ENCODE data around the gene DNAJC25.
"Not testable (repeated sequence)": the region's sequence is repeated elsewhere in the genome, so short reads cannot be mapped to it uniquely, and the experiment has no call there.

The DNAJC25 gene

DNA sequence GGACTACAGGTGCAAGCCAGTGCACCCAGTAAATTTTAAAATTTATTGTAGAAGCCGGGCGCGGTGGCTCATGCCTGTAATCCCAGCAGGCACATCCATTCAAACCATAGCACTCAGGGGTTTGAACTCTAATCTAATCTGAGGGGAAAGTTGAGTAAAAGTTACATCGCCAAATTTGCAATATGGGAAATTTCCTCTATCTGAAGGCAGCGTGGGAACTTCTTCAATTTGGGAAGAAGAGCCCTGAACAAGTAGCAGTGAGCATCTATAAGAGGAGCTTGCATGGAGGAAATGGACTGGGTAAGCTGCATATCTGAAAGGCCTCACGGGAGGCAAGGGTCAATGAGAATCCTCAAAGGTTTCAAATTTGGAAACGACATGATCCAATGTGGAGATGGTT, 2.7 kb upstream of the DNAJC25 start:
- no peak for DNase-seq

- DNase-seq = no peak
These were observed 761 bp upstream of the DNAJC25 start for GRCh38 chr9:111630182-111630963.

DNA sequence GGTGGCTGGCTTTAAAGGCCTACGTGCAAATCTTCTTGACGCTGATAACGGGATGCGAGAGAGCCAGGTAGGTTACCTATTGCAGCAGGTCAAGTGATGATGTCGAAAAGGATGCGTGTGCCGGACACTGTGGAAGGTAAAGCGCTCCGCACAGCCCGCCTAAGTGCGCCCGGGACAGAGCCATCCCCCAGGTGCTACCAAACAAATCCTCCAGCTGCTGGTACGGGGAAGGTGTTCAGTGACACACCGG, 245 bp upstream of the DNAJC25 start:
- no peak for DNase-seq

DNA sequence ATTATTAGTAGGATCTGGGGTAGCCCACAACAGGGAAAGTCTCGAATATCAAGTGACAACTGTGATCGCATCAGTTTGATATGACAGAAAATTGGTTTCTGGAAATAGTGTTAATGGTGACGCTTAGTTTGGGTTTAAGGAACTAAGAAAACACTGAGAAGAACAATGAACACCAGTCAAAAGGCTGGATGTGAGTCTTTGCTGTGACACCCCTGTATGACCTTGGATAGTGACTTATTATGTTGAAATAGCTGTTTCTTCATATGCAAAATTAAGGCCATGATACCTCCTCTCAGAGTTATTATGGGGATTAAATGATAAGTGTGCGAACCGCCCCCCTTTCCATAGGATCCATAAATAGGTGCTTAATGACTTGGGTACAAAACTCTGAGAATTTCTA, 926 bp downstream of the DNAJC25 start:
- no peak for DNase-seq

DNA sequence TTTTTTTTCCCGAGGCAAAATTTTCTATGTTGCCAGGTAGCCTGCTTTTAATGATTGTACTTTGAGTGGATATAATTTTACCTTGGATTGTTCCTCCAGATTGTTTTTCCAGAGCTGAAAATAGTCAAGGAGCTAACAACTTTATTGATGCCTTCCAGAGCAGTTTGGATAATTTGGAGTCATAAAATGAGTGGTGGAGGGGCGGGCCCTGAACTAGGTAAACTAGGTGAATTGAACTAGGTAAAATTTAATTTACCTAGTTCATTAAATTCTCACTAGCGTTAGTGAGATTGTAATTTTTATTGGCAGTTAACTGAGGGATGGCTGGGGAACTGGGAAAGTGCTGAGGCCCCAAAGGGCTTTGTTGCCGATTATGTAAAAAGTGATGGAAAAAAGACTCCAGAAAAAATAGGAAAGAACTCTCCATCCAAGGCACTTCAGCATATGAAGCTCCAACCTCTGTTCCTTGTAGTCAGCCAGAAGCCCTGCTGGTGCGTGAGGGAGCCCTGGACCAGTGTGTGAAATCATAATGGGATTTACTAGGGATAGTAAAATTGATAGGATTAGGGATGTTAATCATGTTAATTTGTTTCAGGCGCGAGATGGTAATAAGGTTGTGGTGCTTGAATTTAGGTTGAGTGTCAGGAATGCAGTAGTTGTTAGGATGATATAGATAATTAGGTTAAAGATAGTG, 1.7 kb downstream of the DNAJC25 start:
- DNase-seq = no peak

- no peak for DNase-seq
These were observed 2.2 kb downstream of the DNAJC25 start for GRCh38 chr9:111633389-111633736.

GRCh38 chr9:111634860-111635259, 3.7 kb downstream of the DNAJC25 start:
- no peak for DNase-seq

DNA sequence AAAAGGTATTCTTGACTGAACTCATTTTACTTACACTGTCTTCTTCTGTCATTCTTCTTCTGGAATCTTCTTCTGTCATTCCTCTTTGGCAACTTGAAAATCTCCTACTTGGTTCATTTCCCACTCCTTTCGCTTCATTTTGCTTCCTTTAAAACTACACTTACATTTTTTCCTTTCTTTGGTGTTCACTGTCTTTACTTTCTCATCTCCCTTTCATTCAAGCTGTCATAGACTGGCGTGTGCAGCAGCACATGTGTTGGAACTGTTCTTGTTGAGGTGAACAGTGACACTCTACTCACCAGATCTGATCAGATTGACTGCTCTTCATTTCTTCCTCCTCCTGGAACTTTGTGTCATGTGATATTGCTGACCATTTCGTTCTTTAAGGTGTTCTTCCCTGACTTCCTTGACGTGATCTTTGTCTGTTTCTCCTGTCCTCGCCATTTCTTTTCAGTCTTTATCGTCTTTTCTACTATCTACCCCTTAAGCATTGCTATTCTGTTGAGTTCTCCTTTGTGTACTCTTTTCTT, 6.4 kb downstream of the DNAJC25 start:
- no peak for DNase-seq

DNA sequence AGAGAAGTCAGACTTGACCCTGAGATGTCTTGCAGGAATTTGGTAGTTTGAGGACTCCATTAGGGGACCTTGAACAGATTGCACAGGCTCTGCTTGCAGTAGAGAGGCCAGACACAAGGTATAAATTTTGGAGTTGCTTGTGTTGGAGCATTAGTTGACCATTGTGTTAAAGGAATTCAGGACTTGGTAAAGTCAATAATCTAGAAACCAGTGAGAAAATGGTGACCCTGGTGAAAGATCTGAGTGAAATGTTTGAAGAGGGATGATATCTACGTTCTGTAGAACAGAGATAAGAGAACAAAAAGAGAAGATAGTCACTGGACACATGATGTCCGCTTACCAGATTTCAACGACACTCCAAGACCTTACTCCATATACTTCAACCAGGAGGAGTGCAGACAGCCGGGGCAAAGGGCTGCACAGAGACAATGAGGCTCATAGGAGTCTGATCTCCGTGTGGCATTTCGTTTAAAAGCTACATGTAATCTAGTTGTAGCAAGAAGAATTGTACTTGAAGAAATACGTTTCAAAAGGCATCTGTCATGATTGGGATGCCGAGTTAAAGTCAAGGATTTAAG, 13.2 kb downstream of the DNAJC25 start:
- DNase-seq = no peak

- DNase-seq = no peak
These were observed 14.7 kb downstream of the DNAJC25 start for GRCh38 chr9:111645806-111646205.

- DNase-seq = no peak
These were observed 15.3 kb downstream of the DNAJC25 start for GRCh38 chr9:111646417-111646816.

DNA sequence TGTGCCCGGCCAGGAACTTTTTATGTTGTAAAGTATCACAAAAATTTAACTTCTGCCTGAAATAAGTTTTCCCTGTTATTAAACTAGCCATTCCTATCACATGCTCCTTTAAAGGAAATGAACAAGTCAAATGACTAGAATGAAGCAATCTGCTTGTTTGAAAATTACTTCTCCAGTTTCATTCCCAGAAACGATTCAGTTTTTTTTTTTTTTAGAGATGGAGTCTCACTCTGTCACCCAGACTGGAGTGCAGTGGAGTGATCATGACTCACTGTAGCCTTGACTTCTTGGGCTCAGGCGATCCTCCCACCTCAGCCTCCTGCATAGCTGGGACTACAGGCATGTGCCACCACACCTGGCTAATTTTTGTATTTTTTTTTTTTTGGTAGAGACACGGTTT, 16.9 kb downstream of the DNAJC25 start:
- no peak for DNase-seq

DNA sequence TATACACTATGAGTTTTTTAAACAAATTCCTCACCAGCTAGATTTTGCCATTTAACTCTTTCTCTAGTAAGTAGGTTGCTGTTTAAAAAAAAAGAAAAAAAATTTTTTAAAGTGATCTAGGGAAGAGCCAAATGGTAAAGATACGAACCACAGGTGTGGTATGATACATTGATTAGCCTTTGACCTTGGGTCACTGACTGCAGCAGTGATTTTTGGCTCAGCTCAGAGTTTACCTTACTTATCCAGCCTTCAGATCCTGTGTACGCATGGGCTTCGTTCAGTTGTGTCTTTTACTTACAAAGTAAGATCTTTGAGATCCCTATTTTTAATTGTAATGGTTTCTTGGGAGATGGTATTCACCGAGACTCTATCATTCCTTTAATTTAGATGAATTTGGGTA, 17.9 kb downstream of the DNAJC25 start:
- no peak for DNase-seq

DNA sequence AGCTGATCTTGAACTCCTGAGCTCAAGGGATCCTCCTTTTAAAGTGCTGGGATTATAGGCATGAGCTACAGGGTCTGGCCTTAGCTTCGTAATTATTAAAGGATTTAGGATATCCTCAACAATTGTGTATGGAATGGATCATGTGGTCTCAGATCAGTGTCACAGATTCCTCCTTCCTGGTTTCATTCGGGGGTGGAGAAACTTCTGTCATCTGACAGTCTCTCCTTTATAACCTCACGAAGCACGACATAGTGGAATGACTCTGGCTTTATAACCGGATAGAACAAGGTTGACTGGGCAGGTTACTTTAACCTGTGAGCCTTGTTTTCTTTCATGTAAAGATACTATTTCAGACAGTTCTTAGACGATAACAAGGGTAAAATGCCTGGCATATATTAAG, 25.9 kb downstream of the DNAJC25 start:
- no peak for DNase-seq

DNA sequence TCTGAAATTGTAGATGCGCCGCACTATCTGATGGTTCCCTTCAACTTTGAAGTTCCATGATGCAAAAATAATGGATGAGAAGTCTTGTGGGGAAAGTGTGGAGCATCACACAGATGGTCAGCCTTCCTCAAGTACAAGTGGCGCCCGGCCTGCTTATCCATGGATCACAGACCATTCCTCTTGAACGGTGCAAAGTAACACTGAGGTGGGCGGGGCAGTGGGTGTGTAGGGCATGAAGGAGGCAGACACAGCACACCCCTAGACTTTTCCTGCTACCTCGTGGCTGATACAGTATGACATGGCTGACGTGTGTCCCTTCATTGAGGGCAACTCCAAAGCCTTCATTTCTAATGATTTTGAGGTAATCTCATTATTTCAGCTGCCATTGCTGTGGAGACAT, 27.8 kb downstream of the DNAJC25 start:
- no peak for DNase-seq

DNA sequence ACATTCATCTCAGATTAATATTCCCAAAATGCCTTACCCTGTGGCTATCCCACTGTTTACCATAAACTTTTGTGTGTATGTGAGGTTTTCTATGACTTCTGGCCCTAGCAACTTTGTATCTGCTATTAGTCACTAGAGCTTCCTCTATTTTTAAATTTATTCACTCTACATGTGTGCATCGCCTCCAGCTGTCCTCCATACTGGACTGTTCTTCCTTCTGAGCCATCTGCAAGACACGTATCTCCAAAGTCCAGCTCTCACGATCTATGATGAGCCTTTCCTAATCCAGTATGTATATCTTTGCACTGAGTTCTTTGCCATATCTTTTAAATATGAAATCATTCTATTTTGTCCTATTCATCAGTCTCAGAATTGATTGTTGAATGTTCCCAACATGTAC, 28.6 kb downstream of the DNAJC25 start:
- no peak for DNase-seq

DNA sequence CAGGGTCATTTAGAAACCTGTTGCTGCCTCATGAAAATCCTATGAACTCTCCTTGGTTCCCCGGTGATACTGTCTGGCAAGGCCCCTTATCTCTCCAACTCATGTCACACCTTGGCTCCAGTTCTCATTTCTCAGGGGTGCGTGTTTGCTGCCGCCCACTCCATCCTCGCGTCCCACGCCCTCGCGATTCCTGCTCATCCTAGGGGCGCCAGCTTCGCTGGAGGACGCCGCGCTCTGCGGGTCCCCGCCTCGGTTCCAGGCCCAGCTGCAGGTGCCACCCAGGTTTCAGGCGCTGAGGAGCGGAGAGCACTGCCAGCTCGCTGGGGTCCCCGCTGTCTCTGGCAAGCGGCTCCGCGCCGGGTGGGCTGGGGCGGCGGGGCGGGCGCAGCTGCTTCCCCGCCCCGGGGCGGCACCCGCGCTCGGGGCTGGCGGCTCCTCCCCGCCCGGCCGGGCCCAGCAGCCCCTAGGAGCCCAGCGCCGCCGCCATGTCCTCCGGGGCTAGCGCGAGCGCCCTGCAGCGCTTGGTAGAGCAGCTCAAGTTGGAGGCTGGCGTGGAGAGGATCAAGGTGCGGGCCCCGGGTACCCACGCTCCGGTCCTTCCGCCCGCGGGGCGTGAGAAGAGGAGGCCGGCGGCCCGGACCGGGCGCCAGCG, 30.1 kb downstream of the DNAJC25 start, which contains the start of gene GNG10:
Gene GNG10, plus strand, starts transcription at position 456 of the 652 bp plus-strand sequence. Its CDS starts 30 bp downstream, at position 486.
- peak; percentile 69 for DNase-seq

GRCh38 chr9:111661802-111662521, 30.8 kb downstream of the DNAJC25 start:
- DNase-seq = peak; percentile 11 to 24

GRCh38 chr9:111662576-111663300, 31.6 kb downstream of the DNAJC25 start:
- DNase-seq = peak in 1 of 2 donors; percentile 16

- DNase-seq = no peak
These were observed 32.2 kb downstream of the DNAJC25 start for GRCh38 chr9:111663301-111663823.

DNA sequence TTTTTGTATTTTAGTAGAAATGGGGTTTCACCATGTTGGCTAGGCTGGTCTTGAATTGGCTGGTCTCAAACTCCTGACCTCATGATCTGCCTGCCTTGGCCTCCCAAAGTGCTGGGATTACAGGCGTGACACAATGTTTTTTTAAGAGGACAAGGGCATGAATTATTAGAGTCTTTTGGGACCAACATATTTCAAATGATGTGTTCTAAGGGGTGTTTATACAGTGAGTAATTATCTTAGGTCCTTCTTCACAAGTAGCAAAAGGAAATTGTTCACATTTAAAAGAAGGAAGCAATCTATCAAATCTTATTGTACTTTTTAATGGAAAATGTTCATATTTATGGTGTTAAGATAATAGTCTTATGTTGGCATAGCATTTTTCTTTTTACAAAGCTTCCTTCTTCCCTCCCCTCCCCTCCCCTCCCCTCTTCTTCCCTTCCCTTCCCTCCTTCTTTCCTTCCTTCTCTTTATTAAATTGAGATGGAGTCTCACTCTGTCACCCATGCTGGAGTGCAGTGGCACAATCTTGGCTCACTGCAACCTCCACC, 37.0 kb downstream of the DNAJC25 start:
- DNase-seq = no peak

DNA sequence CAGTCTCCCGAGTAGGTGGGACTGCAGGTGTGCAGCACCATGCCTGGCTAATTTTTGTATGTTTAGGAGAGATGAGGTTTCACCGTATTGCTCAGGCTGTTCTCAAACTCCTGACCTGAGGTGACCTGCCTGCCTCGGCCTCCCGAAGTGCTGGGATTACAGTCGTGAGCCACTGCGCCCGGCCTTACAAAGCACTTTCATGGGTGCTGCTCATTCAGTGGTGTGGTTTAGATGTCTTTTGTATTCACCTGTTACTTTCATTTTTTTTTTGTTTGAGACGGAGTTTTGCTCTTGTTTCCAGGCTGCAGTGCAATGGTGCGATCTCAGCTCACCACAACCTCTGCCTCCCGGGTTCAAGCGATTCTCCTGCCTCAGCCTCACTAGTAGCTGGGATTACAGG, 37.5 kb downstream of the DNAJC25 start:
- not testable (repeated sequence) for DNase-seq
